Raji (cell line): ENCODE measurements around the gene VSIG8.

Source experiments
- POLR2A ChIP-seq: IDR thresholded peaks from 2 replicates; pipeline ENCODE4 v1.6.1; 2011; ENCODE audit warnings: low read depth, low read length, control low read depth; ENCODE audit not compliant: insufficient read depth

Gene VSIG8

DNA sequence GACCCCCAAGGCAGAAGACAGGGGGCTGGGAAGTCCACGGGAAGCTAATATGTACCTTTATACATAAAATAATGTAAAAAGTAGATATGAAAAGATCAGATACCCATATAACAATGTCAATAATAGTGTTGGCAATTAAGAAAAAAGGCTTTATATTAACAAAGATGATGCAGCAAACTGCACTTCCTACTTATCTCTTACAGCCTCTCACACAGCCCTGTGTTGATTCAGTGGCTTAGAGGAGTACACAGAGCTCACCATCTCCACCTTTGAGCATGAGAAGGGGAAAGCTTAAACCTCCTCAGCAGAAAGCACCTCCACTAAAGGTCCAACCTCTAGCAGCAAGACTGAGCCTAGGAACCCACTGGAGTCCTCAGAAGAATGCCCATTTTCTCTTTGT is 7.2 kb upstream of the VSIG8 start:
- no peak for TF ChIP-seq POLR2A

DNA sequence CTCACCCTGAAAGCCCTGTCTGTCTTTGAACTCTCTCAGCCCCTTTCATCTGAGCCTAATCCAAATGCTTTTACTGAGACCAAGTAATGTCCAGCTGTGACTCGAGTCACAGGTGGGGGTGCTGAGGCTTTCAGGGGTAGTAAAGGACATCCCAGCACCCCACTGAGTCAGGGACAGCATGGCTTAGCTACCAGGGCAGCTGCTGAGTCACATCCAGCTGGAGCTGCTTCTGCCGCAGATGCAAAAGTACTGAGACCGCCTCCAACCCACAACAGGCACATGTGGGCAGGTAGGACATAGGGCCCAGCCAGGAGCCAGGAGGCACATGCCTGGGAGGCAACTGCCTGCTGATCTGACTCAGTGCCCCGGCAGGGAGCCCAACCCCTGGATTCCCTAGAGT is 6.7 kb upstream of the VSIG8 start:
- no peak for TF ChIP-seq POLR2A

DNA sequence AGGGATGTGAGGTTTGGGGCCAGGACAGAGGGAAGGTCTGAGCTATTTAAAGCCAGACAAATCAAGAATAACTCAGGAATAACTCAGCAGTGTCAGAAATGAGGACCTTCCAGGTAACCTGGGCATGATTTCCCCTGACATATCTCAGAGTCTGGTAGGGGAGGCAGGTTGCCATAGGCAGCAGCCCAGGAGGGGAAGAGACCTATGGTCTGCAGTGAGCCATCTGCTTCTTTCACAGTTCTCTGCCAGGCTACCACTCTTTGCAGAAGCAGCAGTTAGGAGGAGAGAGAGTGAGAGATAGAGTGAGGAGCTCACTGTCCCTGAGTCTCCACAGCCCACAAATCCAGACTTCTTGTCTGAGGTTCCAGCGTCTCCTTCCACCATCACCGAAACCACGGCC is 6.3 kb upstream of the VSIG8 start:
- TF ChIP-seq POLR2A = no peak

DNA sequence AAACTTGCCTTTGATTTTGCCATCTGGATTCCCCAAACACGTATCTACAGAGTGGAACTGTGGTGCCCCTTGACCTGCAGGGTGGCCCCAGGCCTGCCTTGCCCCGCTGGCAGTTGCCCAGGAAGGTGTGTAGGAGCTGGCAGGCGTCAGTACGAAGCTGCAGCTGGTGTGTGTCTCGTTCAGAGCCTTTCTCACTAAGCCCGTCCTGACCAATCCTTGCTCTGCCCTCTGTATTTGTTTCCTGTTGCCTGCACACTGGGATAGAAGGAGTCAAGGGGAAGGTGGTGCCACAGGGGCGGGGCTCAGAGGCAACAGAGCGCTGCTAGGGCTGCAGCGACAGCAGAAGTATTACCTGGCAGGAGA is 5.2 kb upstream of the VSIG8 start:
- TF ChIP-seq POLR2A = no peak

DNA sequence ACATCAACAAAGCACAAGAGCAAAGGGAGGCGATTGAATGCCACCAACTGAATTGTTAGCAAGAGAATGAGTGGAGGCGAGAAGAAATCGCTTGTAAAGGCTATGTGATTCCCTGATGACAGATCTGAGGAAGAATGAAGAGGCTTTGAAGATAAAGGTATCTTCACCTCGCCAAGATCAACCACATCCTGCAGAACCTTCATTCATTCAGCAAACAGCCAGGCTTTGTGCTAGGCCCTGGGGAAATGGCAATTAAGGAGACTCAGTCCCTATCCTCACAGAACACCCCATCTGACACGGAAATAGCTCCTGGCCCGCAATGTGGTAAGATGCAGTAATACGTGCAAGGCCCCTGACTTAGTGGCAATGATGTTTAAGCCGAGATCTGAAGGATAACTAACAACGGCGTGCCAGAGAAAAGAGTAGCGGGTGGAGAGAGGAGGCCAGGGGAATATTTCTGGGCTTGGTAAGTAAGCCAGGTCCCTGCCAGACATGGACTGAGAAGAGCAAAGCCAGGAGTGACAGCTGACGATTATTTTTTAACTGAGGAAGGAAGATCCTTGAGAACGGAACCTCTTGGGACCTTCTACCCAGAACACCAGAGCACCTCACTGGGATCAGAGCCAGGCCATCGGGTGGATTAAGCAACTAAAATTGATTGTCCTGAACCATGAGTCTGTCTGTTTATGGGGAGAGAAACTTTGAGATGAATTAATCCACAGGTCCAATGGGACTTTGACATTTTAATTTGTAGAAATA is 4.6 kb upstream of the VSIG8 start:
- TF ChIP-seq POLR2A = no peak

DNA sequence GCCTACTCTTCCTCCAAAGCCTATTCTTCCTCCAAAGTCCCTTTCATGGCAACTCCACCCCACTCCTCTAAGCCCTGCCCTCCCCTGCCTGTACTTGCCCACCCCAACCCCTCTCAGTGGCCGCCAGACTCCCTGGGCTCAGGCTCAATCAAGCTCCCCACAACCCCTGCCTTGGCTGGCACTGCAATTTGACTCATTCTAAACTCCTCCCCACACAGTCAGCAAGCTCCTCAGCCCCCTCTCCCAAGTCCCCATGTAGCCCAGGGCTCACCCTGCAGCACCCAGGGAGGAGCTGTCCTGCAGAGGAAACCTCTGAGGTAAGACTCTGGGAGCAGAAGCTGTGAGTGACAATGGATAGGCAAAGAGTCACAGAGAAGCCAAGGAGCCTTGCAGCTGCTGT is 3.6 kb upstream of the VSIG8 start:
- no peak for TF ChIP-seq POLR2A

DNA sequence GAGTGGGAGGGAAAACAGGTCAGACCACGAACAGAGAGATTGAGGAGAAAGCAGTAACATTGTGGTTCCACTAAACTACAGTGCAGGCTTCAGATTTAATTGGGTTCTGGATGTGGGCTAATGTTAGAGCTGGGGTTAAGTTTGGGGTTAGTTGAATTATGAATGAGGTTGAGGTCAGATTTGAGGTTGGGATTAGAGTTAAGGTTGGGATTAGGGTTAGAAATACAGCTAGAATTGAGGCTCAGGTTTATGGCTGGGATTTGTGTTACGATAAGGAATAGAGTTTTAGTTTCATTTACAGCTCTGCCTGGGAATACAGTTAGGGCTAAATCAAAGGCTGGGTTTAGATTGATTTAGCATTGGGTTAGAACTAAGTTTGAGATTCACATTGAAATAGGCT is 1.8 kb upstream of the VSIG8 start:
- TF ChIP-seq POLR2A = no peak

DNA sequence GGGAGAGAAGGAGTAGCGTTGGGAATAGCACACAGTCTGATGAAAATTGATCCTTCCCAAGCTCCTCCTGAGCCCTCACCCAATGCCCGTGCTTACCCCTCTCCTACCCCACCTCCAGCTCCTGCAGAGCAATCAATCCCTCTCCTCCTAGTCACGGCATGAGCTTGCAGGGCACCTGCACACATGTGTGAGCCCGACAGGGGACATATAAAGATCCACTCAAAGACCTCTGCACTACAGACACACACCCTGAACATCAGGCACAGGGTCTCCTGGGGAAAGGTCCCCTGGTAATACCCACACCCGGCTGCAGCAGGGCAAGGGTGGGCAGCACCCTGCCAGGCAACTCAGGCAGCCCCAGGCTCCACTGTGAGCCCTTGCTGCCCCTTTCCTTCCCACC is 426 bp downstream of the VSIG8 start:
- no peak for TF ChIP-seq POLR2A

DNA sequence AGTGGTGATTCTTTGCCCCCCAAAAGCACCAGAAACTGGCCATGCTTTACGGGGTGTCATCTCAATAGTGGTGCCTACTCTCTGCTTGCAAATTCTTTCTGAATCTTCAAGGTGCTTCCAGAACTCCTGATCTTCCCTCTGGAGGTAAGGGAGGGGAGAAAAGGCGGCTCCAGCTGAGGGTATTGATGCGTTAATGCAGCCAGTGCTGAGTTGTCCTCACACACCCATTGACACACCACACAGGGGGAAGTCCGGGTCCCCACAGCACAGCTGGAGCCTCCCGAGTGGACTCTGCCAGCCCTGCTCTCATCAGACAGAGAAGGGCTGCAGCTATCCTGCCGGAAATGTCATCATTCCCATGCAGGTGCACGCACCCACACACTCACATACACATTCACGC is 1.2 kb downstream of the VSIG8 start:
- TF ChIP-seq POLR2A = no peak

DNA sequence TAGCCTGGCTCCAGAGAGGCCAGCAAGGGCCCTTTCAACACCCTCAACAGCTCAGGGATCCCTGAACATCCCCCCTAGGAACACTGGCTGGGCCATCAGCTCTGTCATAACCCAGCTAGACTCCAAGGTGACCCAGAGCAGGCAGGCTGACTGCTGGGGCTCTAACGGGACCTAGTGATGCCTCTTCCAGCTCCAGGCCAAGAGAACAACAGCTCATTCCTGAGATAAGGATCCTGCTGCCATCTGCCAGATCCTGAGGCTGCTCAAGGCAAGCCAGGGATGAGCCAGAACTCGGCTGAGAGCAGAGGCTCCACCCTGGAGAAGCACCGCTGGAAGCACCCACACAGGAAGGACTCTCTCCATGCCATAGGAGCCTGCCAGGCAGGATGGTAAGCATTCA is 2.0 kb downstream of the VSIG8 start:
- TF ChIP-seq POLR2A = no peak

DNA sequence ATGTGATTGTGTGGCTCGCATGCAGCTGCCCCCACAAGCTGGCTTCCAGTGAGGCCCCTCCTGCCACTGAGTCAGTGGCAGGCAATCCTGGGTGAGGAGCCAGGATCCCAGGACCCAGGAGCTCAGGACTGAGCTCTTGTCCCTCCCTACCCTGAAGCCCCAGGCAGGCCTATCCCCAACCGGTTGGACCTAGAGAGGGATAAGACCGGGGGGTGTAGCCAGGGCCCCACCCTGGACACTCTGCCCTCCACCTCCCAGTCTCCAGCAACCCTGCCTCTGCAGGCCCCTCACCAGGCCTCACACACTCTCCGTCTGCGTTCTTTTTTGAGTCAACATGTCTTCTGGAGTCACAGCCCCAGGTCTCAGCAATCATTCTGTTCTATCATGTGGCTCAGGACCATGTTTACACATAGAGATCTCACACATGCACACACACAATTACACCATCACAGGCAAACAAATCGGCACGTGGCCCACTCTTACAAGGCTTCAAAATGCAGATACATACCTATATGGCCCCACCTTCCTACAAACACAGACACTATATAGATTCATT is 2.6 kb downstream of the VSIG8 start:
- TF ChIP-seq POLR2A = no peak

DNA sequence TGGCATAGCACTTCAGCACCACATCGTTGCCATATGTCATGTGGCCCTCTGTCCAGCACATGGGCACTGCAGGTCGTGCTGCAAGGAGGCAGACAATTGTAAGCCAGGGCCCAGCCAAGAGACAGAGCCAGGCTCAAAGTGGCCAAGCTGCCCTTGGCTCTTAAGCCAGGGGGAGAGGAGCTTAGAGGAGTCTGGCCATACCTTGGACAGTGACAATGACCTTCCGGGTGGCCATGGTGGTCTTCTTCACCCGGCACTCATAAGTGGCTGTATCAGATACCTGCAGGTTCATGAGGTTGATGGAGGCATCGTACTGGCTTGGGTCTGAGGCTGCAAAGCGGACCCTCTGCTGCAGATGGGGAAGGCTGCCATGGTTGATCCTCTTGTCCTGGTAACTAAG is 4.6 kb downstream of the VSIG8 start:
- TF ChIP-seq POLR2A = no peak

DNA sequence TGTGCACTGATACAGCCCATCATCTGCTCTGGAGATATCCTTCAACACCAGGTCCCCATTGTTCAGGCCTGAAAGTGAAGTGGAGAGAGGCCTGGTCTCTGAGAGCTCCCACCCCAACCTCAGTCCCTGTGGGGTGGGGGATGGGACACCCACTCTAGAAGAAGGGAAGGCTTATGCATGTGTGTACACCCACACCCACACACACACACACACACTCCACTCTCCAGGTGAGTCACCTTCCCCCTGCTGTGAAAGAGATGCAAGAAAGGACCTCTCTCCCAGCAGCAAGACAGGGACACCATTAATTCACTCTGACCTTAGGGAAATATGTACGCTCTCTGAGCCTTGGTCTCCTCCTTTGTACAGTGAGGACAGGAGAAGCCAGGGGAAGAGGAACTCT is 5.9 kb downstream of the VSIG8 start:
- TF ChIP-seq POLR2A = no peak

DNA sequence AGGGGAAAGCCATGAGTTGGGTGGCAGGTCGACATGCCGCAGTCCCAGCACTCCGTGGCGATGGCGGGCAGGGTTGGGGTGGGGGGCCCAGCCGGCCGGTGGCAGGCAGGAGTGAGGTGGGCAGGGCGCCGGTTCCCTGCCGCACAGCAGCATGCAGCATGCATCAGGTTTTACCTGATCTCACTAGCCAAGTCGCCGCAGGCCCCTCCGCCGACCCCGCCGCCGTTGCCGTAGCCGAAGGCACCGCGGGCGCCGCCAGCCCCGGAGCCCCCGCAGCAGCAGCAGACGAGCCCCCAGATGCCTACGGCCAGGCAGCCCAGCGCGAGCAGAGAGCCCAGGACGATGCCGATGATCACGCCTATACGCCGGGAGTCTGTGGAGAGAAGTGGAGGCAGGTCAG is 6.7 kb downstream of the VSIG8 start:
- TF ChIP-seq POLR2A = no peak

DNA sequence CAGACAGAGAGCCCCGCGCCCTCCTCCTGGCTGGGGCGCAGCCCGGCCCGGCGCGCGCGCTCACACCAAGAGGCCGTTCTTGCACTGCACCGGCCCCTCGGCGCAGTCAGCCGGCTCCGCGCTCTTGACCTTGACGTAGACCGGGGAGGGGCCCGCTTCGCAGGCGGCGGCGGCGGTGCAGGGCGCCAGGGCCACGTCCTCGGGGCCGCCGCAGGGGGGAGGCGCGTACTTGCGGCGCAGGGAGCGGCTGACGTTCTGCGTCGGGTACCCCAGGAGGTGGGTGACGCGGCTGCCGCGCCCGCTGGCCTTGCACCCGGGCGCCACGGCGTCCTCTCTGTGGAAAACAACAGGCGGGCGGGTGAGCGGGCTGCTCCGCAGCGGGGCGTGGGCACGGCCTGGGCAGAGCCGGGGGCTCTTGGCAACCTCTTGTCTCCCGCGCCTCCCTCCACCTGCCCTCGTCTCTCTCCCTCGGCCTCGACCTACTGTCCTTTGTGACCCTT is 7.7 kb downstream of the VSIG8 start:
- TF ChIP-seq POLR2A = no peak

DNA sequence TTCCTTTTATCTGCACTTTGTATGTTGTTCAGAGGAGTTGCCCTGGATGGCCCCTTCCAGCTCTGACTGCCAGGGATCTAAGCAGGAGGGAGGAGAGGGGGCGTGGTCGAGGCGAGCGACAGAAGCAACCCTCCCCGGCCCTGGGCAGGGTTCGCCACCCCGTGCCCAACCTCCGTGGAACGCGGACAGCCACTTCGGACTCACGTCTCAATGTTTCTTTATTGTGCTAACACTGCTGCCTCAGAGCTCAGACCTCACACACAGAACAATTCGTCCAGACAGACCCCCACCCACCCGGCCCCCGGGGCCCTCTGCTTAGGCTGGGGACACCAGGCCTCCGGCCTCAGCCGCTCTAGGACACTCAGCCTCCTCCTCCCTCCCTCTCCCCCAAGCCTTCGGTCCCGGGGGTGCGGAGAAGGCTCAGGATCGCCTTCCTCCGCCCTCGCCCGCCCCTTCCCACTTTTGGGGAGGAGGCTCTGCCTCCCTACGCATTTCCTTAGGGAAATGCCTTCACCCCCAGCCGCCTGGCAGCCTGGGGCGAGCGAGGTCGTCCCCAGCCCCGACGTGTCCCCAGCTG is 8.3 kb downstream of the VSIG8 start:
- TF ChIP-seq POLR2A = no peak
